Stomach (tissue), 4 donors: ENCODE data around the gene PEPD.

ENCODE experiments used
- CTCF ChIP-seq, 7 experiments: fragments of 450-650 bp in 4 of 7; fragments of 200-600 bp in 3 of 7; sonication (generic) in 3 of 7; IDR thresholded peaks; one replicate each; pipeline ENCODE4 v1.5.1; 2016 to 2019; ENCODE audit warnings: antibody characterized with exemption in 7 of 7, control low read depth in 2 of 7, mild to moderate bottlenecking in 1 of 7
- EP300 ChIP-seq: sonication (generic); formaldehyde crosslinking; IDR thresholded peaks from one replicate; pipeline ENCODE4 v1.6.1; 2017; ENCODE audit warnings: antibody characterized with exemption
- POLR2A ChIP-seq, 4 donors: fragments of 450-650 bp; IDR thresholded peaks; one replicate each; pipeline ENCODE4 v1.6.1; 2016; ENCODE audit warnings: antibody characterized with exemption in 4 of 4, control low read depth in 2 of 4, mild to moderate bottlenecking in 1 of 4, moderate library complexity in 1 of 4
- POLR2AphosphoS5 ChIP-seq, 3 donors: sonication (generic); formaldehyde crosslinking; IDR thresholded peaks; one replicate each; pipeline ENCODE4 v1.6.1; 2016; ENCODE audit warnings: antibody characterized with exemption in 3 of 3

- TF ChIP-seq POLR2A (IDR thresholded peaks at IDR 0.05) (no peak), CTCF (IDR thresholded peaks at IDR 0.05) (no peak), EP300 (no peak), POLR2AphosphoS5 (IDR thresholded peaks at IDR 0.05) (no peak)
Observed at GRCh38 chr19:33467851-33468250, 53.7 kb downstream of the PEPD start.
